PFSK-1 (cell line): Measurements from ENCODE around the gene USP49.

Source experiments
- FOXP2 ChIP-seq: optimal IDR thresholded peaks from 2 replicates; pipeline ENCODE3; 2011; ENCODE audit warnings: borderline replicate concordance, control low read depth, inconsistent platforms; ENCODE audit not compliant: insufficient read depth; ENCODE audit errors: extremely low read length, extremely low read depth
- POLR2AphosphoS5 ChIP-seq: IDR thresholded peaks from 2 replicates; pipeline ENCODE4 v1.6.1; 2012; ENCODE audit warnings: low read depth, mild to moderate bottlenecking, control low read depth, low read length, moderate library complexity
- REST ChIP-seq, 2 experiments: IDR thresholded peaks; 2 replicates each; pipeline versions ENCODE4 v1.6.1 to v1.8.0; 2011 to 2012; ENCODE audit warnings: low read depth in 2 of 2, low read length in 2 of 2, control low read depth in 1 of 2, inconsistent platforms in 1 of 2, mild to moderate bottlenecking in 1 of 2, moderate library complexity in 1 of 2; ENCODE audit not compliant: insufficient read depth in 1 of 2
- SIN3A ChIP-seq: IDR thresholded peaks from 2 replicates; pipeline ENCODE4 v1.6.1; 2012; ENCODE audit warnings: mild to moderate bottlenecking, low read length, moderate library complexity, borderline replicate concordance; ENCODE audit not compliant: insufficient read depth
- TAF1 ChIP-seq: IDR thresholded peaks from 2 replicates; pipeline ENCODE4 v1.6.1; 2012; ENCODE audit warnings: low read length, control low read depth, borderline replicate concordance; ENCODE audit not compliant: insufficient read depth

Gene USP49

DNA sequence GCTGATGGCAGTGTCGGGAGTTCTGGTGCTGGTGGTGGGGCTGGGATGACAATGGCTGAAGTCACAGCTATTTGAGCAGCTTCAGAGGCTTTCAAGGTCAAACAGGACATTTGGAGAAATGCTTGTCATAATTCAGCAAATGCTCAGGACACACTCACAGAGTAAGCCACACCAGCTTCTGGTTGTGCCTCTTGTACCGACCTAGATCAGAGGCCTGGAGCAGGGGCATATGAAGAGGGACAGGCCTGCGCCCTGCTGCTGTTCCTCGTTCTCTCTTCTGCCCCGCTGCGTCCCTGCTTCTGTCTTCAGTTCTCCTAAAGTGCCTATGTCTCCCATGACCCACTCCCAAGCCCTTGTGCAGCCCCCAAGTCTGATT is 147.1 kb downstream of the USP49 start:
- no peak for TF ChIP-seq FOXP2
- no peak for TF ChIP-seq SIN3A
- TF ChIP-seq REST (IDR thresholded peaks at IDR 0.05; ENCODE audit: insufficient read depth in 1 of 2, low read depth in 2 of 2, low read length in 2 of 2), result no peak
- TF ChIP-seq TAF1, result no peak
- TF ChIP-seq POLR2AphosphoS5, result no peak

GRCh38 chr6:41747256-41748101 is 147.7 kb downstream of the USP49 start, which contains the start of gene PGC:
TSS of gene PGC (minus strand) at chr6:41747397. CDS start at chr6:41747334, 63 bp downstream.
- no peak for TF ChIP-seq SIN3A

DNA sequence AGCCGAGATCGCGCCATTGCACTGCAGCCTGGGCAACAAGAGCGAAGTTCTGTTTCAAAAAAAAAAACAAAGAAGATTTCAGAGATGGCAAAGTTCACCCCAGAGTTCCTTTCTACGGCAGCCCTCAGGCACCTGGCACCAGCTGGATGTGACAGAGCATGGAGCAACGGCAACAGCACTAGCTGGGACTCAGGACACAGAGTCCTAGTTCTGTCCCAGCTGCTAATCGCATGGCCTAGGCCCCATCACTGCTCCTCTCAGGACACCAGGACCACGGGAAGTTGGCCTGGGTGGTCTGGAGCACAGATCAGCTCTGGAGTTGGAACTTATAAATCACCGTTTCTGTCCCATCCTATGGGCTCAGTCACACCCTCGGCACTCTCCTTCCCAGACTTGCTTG is 149.1 kb downstream of the USP49 start:
- TF ChIP-seq SIN3A, result no peak
- TF ChIP-seq FOXP2, result no peak
- no peak for TF ChIP-seq POLR2AphosphoS5
- no peak for TF ChIP-seq TAF1
- no peak for TF ChIP-seq REST (IDR thresholded peaks at IDR 0.05; ENCODE audit: insufficient read depth in 1 of 2, low read depth in 2 of 2, low read length in 2 of 2)

GRCh38 chr6:41744236-41744787 is 150.9 kb downstream of the USP49 start:
- TF ChIP-seq FOXP2 (no peak), REST (IDR thresholded peaks at IDR 0.05; ENCODE audit: insufficient read depth in 1 of 2, low read depth in 2 of 2, low read length in 2 of 2) (no peak)

- TF ChIP-seq REST (IDR thresholded peaks at IDR 0.05; ENCODE audit: insufficient read depth in 1 of 2, low read depth in 2 of 2, low read length in 2 of 2) (no peak), FOXP2 (no peak), POLR2AphosphoS5 (no peak), SIN3A (no peak), TAF1 (no peak)
Measured at GRCh38 chr6:41743406-41744235, 151.6 kb downstream of the USP49 start.
